Astrocyte (in vitro differentiated cells and primary cell): Measurements from ENCODE around the gene ORAI3. TPM values are rescaled to one million over a fixed set of nuclear protein-coding genes. Genes with fewer than 3 reads are reported as not detected.

Source experiments
- DNase-seq: peaks from one replicate; pipeline ENCODE4 v3.0.0-alpha.2; 2010; ENCODE audit warnings: low read depth
- FAIRE-seq: peaks from 2 replicates; lab custom pipeline; 2011; peaks lifted over from hg19 to GRCh38; lab: Jason Lieb, UNC
- H2AFZ ChIP-seq: 2 replicates; pipeline ENCODE4 v1.6.0; 2012; ENCODE audit warnings: low read depth, low read length, inconsistent platforms
- H3K27ac ChIP-seq: 2 replicates; pipeline ENCODE4 v1.5.1; 2011; ENCODE audit warnings: low read depth, low read length, inconsistent platforms
- H3K27me3 ChIP-seq: 2 replicates; pipeline ENCODE4 v1.6.0; 2011; ENCODE audit warnings: low read length, inconsistent platforms; ENCODE audit not compliant: insufficient read depth
- H3K36me3 ChIP-seq: 2 replicates; pipeline ENCODE4 v1.5.1; 2011; ENCODE audit warnings: low read length, inconsistent platforms; ENCODE audit not compliant: insufficient read depth
- H3K4me1 ChIP-seq: 2 replicates; pipeline ENCODE4 v1.5.1; 2011; ENCODE audit warnings: low read length, inconsistent platforms; ENCODE audit not compliant: insufficient read depth
- H3K4me2 ChIP-seq: 2 replicates; pipeline ENCODE4 v1.6.0; 2012; ENCODE audit warnings: low read length, inconsistent platforms
- H3K4me3 ChIP-seq: 2 replicates; pipeline ENCODE4 v1.5.1; 2011; ENCODE audit warnings: low read depth, mild to moderate bottlenecking, low read length, inconsistent platforms; ENCODE audit not compliant: insufficient read depth
- H3K79me2 ChIP-seq: 2 replicates; pipeline ENCODE4 v1.6.0; 2012; ENCODE audit warnings: mild to moderate bottlenecking, low read length, inconsistent platforms; ENCODE audit not compliant: insufficient read depth
- H3K9ac ChIP-seq: 2 replicates; pipeline ENCODE4 v1.6.0; 2012; ENCODE audit warnings: mild to moderate bottlenecking, low read length, inconsistent platforms
- H3K9me3 ChIP-seq: 2 replicates; pipeline ENCODE4 v1.5.1; 2012; ENCODE audit warnings: low read depth, mild to moderate bottlenecking, low read length, inconsistent platforms; ENCODE audit not compliant: insufficient read depth
- H4K20me1 ChIP-seq: 2 replicates; pipeline ENCODE4 v1.6.0; 2012; ENCODE audit warnings: low read length, inconsistent platforms; ENCODE audit not compliant: insufficient read depth
- H3K27ac Mint-ChIP-seq: one replicate; pipeline ENCODE4 v1.8.0; 2021; ENCODE audit warnings: mild to moderate bottlenecking, mixed read lengths; ENCODE audit not compliant: unreplicated experiment
- H3K27me3 Mint-ChIP-seq: one replicate; pipeline ENCODE4 v1.8.0; 2021; ENCODE audit warnings: low read depth, mixed read lengths; ENCODE audit not compliant: unreplicated experiment
- H3K36me3 Mint-ChIP-seq: one replicate; pipeline ENCODE4 v1.8.0; 2021; ENCODE audit warnings: low read depth, mixed read lengths; ENCODE audit not compliant: unreplicated experiment
- H3K4me1 Mint-ChIP-seq: one replicate; pipeline ENCODE4 v1.8.0; 2021; ENCODE audit warnings: low read depth, mixed read lengths; ENCODE audit not compliant: unreplicated experiment
- H3K4me3 Mint-ChIP-seq: one replicate; pipeline ENCODE4 v1.8.0; 2021; ENCODE audit warnings: mild to moderate bottlenecking, moderate library complexity, mixed read lengths; ENCODE audit not compliant: unreplicated experiment
- H3K9me3 Mint-ChIP-seq: one replicate; pipeline ENCODE4 v1.8.0; 2021; ENCODE audit warnings: mild to moderate bottlenecking, mixed read lengths; ENCODE audit not compliant: unreplicated experiment
- EZH2 ChIP-seq: IDR thresholded peaks from 2 replicates; pipeline ENCODE4 v1.6.1; 2012; ENCODE audit warnings: mild to moderate bottlenecking, low read length, inconsistent platforms; ENCODE audit not compliant: insufficient read depth
- total RNA-seq: library from RNA; stranded (reverse); gene quantifications from 2 replicates; pipeline ENCODE4 v1.2.1, GENCODE V29; 2021
- TF ChIP-seq, protein P1 (sequence below): IDR thresholded peaks from 2 replicates; pipeline ENCODE4 v1.5.1; 2011; ENCODE audit warnings: low read depth, mild to moderate bottlenecking, inconsistent platforms, low read length, moderate library complexity; ENCODE audit not compliant: insufficient read depth

Gene ORAI3
- total RNA-seq, 1 donor from 2014 or later: 21.1 TPM

DNA sequence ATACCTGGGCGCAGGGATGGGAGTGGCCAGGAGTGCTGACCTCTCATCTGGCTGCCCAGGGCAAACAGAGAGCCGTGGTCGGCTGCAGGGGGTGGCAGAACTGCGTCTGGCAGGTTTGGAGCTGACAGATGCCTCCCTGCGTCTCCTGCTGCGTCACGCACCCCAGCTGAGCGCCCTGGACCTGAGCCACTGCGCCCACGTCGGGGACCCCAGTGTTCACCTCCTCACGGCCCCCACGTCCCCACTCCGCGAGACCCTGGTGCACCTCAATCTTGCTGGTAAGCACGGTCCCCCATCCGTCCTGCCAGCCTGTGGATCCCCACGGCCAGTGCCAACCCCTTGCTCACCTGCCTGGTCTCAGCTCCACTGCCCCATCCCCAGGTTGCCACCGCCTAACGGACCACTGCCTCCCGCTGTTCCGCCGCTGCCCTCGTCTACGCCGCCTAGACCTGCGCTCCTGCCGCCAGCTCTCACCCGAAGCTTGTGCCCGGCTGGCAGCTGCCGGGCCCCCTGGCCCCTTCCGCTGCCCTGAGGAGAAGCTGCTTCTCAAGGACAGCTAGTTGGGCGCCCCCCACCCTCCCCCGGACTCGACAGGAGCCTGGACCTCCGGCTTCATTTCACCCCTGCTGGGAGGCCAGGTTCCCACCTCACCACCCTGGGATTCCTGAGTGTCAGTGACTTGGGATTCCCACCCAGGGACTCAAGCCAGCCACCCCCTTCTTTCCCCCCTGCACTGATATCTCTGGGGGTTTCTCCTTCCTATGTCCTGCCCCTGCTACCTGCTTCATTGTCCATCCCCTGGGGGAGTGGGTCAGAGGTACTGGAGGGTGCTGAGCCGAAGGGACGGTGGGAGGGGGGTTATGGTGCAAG, 2.0 kb upstream of the ORAI3 start:
- H4K20me1 ChIP-seq: peaks cover 29% of the 10 kb centered on the region
- DNase-seq (no peak), FAIRE-seq (no peak)
- TF ChIP-seq EZH2: no peak
- TF ChIP-seq, protein P1, sequence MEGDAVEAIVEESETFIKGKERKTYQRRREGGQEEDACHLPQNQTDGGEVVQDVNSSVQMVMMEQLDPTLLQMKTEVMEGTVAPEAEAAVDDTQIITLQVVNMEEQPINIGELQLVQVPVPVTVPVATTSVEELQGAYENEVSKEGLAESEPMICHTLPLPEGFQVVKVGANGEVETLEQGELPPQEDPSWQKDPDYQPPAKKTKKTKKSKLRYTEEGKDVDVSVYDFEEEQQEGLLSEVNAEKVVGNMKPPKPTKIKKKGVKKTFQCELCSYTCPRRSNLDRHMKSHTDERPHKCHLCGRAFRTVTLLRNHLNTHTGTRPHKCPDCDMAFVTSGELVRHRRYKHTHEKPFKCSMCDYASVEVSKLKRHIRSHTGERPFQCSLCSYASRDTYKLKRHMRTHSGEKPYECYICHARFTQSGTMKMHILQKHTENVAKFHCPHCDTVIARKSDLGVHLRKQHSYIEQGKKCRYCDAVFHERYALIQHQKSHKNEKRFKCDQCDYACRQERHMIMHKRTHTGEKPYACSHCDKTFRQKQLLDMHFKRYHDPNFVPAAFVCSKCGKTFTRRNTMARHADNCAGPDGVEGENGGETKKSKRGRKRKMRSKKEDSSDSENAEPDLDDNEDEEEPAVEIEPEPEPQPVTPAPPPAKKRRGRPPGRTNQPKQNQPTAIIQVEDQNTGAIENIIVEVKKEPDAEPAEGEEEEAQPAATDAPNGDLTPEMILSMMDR: no peak
- H3K4me1 Mint-ChIP-seq: no peaks in the 10 kb centered on the region
- H3K9ac ChIP-seq: no peak overlapping the region
- no peaks in the 10 kb centered on the region for H3K27me3 ChIP-seq
- H3K79me2 ChIP-seq: peaks cover 4% of the 10 kb centered on the region
- H3K4me3 ChIP-seq: no peak overlapping the region
- peaks cover 2% of the 10 kb centered on the region for H3K36me3 Mint-ChIP-seq
- no peaks in the 10 kb centered on the region for H3K9me3 ChIP-seq
- peaks cover 18% of the 10 kb centered on the region for H3K36me3 ChIP-seq
- H3K4me1 ChIP-seq: peaks cover 13% of the 10 kb centered on the region
- H3K27ac ChIP-seq: no peak overlapping the region
- no peak overlapping the region for H3K27ac Mint-ChIP-seq
- no peaks in the 10 kb centered on the region for H3K27me3 Mint-ChIP-seq
- H3K4me2 ChIP-seq: no peak overlapping the region
- H3K4me3 Mint-ChIP-seq: no peak overlapping the region
- H3K9me3 Mint-ChIP-seq: no peaks in the 10 kb centered on the region
- H2AFZ ChIP-seq: no peak overlapping the region

DNA sequence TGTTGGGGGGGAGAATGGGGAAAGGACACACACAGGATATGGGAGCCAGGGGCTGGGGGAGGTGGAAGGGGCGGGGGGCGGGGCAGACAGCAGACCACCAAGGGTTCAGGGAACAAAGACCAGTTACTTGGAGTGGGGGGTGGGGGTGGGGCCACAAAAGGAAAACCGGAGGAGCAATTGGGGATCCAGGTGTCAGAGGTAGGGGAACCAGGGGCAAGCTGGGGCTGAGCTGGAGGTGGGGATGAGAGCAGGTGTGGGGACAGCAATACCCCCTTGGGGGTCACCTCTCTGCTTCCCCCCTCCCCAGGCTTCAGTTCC, 1.4 kb upstream of the ORAI3 start:
- Histone ChIP-seq H3K36me3 (peaks cover 15% of the 10 kb centered on the region), H3K9me3 (no peaks in the 10 kb centered on the region), H3K27ac (peak overlapping the region; percentile 38), H3K4me1 (peaks cover 13% of the 10 kb centered on the region), H3K9ac (peak overlapping the region; percentile 59), H3K27me3 (no peaks in the 10 kb centered on the region), H4K20me1 (peaks cover 29% of the 10 kb centered on the region), H3K4me3 (no peak overlapping the region), H3K4me2 (no peak overlapping the region), H3K79me2 (no peaks in the 10 kb centered on the region), H2AFZ (no peak overlapping the region)
- DNase-seq (no peak), FAIRE-seq (no peak)
- no peak overlapping the region for H3K4me3 Mint-ChIP-seq
- TF ChIP-seq, protein P1: no peak
- no peak for TF ChIP-seq EZH2
- H3K27ac Mint-ChIP-seq: no peak overlapping the region
- no peaks in the 10 kb centered on the region for H3K27me3 Mint-ChIP-seq
- H3K36me3 Mint-ChIP-seq: peaks cover 2% of the 10 kb centered on the region
- H3K4me1 Mint-ChIP-seq: no peaks in the 10 kb centered on the region
- H3K9me3 Mint-ChIP-seq: no peaks in the 10 kb centered on the region
